Body of pancreas (tissue), 4 donors: ENCODE measurements around the gene SLMAP. TPM values are rescaled to one million over a fixed set of nuclear protein-coding genes. Genes with fewer than 3 reads are reported as not detected.

ENCODE experiments used
- ATAC-seq: fragments of 150-250 bp; one replicate; pipeline ENCODE4 v1.9.1; 2016
- DNase-seq, 4 donors: peaks; one replicate each; pipeline ENCODE4 v3.0.0-alpha.2; 2019
- H3K27ac ChIP-seq, 4 donors: fragments of 200-600 bp; sonication (generic); 1 replicate in 3 of 4; 2 replicates in 1 of 4; pipeline versions ENCODE4 v1.5.1 to v1.6.1; 2016 to 2019; ENCODE audit warnings: mild to moderate bottlenecking in 1 of 4, mixed read lengths in 1 of 4, moderate library complexity in 1 of 4
- H3K27me3 ChIP-seq, 2 donors: fragments of 200-600 bp; sonication (generic); one replicate each; pipeline ENCODE4 v1.6.0; 2016; ENCODE audit warnings: mild to moderate bottlenecking in 1 of 2
- H3K36me3 ChIP-seq, 2 donors: fragments of 200-600 bp; sonication (generic); replicated peaks in 1 of 2; 2 replicates each; pipeline ENCODE4 v1.5.1; 2016; ENCODE audit warnings: low read depth in 2 of 2; ENCODE audit not compliant: insufficient read depth in 1 of 2
- H3K4me1 ChIP-seq: fragments of 200-600 bp; sonication (generic); one replicate; pipeline ENCODE4 v1.6.0; 2016
- H3K4me3 ChIP-seq, 2 donors: fragments of 200-600 bp; sonication (generic); 1 replicate in 1 of 2; 2 replicates in 1 of 2; pipeline ENCODE4 v1.5.1; 2016 to 2019
- H3K9me3 ChIP-seq, 3 donors: fragments of 200-600 bp; sonication (generic); 1 replicate in 2 of 3; 2 replicates in 1 of 3; pipeline ENCODE4 v1.5.1; 2016
- CTCF ChIP-seq, 7 experiments: fragments of 450-650 bp in 4 of 7; fragments of 200-600 bp in 3 of 7; sonication (generic) in 3 of 7; IDR thresholded peaks; one replicate each; pipeline ENCODE4 v1.5.1; 2016 to 2019; ENCODE audit warnings: antibody characterized with exemption in 7 of 7
- POLR2A ChIP-seq, 3 donors: fragments of 450-650 bp; IDR thresholded peaks; one replicate each; pipeline ENCODE4 v1.6.1; 2016; ENCODE audit warnings: antibody characterized with exemption in 3 of 3, mild to moderate bottlenecking in 2 of 3
- WGBS, 2 donors: methylation state at CpG; one replicate each; pipeline ENCODE4 v1.1.5; 2017; 5-methylcytosine and 5-hydroxymethylcytosine counted together
- intact Hi-C: fragments of 100-400 bp; cut with DNase I; formaldehyde crosslinking; loops from one replicate; pipeline ENCODE4 v1.15.1; 2023
- total RNA-seq, 2 donors: library from RNA; depleted of rRNA; stranded (reverse); fragments of >200 nt; gene quantifications; one replicate each; pipeline ENCODE4 v1.1.0, GENCODE V29; 2016

SLMAP gene
- total RNA-seq, 2 donors from 2014 or later, result 36.6 TPM

- Histone ChIP-seq H3K36me3 (no peaks in the 10 kb centered on the region), H3K27me3 (no peaks in the 10 kb centered on the region), H3K4me1 (peaks cover 8% of the 10 kb centered on the region), H3K4me3 (no peak overlapping the region), H3K9me3 (no peaks in the 10 kb centered on the region), H3K27ac (no peak overlapping the region)
- DNase-seq (no peak), ATAC-seq (no peak)
- 76 to 80% methylated on average over 3 of the region's 3 CpGs for WGBS, 2 donors
- no peak for TF ChIP-seq CTCF (IDR thresholded peaks at IDR 0.05)
- no peak for TF ChIP-seq POLR2A (IDR thresholded peaks at IDR 0.05)
- intact Hi-C loops, result no loop called here
These were observed 92.1 kb downstream of the SLMAP start for GRCh38 chr3:57848177-57848738.

GRCh38 chr3:57851304-57851703, 95.2 kb downstream of the SLMAP start:
- no peak overlapping the region for H3K27ac ChIP-seq
- H3K9me3 ChIP-seq, result no peaks in the 10 kb centered on the region
- TF ChIP-seq CTCF (IDR thresholded peaks at IDR 0.05), result no peak
- no peak for TF ChIP-seq POLR2A (IDR thresholded peaks at IDR 0.05)
- DNase-seq, result no peak
- intact Hi-C loops, result no loop called here
- H3K36me3 ChIP-seq, result no peaks in the 10 kb centered on the region
- no peak overlapping the region for H3K4me3 ChIP-seq
- H3K4me1 ChIP-seq, result peaks cover 8% of the 10 kb centered on the region
- no peak for ATAC-seq
- H3K27me3 ChIP-seq, result no peaks in the 10 kb centered on the region
- 93 to 95% methylated on average over 6 of the region's 6 CpGs for WGBS, 2 donors

- no peaks in the 10 kb centered on the region for H3K9me3 ChIP-seq
- peaks cover 2% of the 10 kb centered on the region for H3K4me1 ChIP-seq
- ATAC-seq (no peak), DNase-seq (no peak)
- intact Hi-C loops, result no loop called here
- H3K27me3 ChIP-seq, result no peaks in the 10 kb centered on the region
- TF ChIP-seq CTCF (IDR thresholded peaks at IDR 0.05) (peak in 4 of 7 experiments; percentile 34 to 39 (median 35)), POLR2A (IDR thresholded peaks at IDR 0.05) (no peak)
- H3K36me3 ChIP-seq, result peaks cover 0 to 3% of the 10 kb centered on the region in 2 donors
- H3K4me3 ChIP-seq, result no peak overlapping the region
- 87 to 91% methylated on average over 1 of the region's 1 CpG for WGBS, 2 donors
- no peak overlapping the region for H3K27ac ChIP-seq
These were observed 96.8 kb downstream of the SLMAP start for GRCh38 chr3:57852896-57853295.

- H3K27me3 ChIP-seq, result no peaks in the 10 kb centered on the region
- H3K4me3 ChIP-seq, result no peak overlapping the region
- peaks cover 0 to 10% of the 10 kb centered on the region in 2 donors for H3K36me3 ChIP-seq
- no peak for TF ChIP-seq CTCF (IDR thresholded peaks at IDR 0.05)
- no peak for TF ChIP-seq POLR2A (IDR thresholded peaks at IDR 0.05)
- H3K4me1 ChIP-seq, result no peaks in the 10 kb centered on the region
- 89 to 100% methylated on average over 1 of the region's 1 CpG for WGBS, 2 donors
- ATAC-seq, result no peak
- H3K9me3 ChIP-seq, result no peaks in the 10 kb centered on the region
- intact Hi-C loops, result no loop called here
- no peak overlapping the region for H3K27ac ChIP-seq
- no peak for DNase-seq
These were observed 99.2 kb downstream of the SLMAP start for GRCh38 chr3:57855281-57855680.

- H3K9me3 ChIP-seq, result no peaks in the 10 kb centered on the region
- H3K4me1 ChIP-seq, result no peaks in the 10 kb centered on the region
- intact Hi-C loops, result no loop called here
- no peak overlapping the region for H3K4me3 ChIP-seq
- peaks cover 0 to 10% of the 10 kb centered on the region in 2 donors for H3K36me3 ChIP-seq
- TF ChIP-seq POLR2A (IDR thresholded peaks at IDR 0.05) (no peak), CTCF (IDR thresholded peaks at IDR 0.05) (no peak)
- H3K27ac ChIP-seq, result no peak overlapping the region
- no peaks in the 10 kb centered on the region for H3K27me3 ChIP-seq
- 91 to 94% methylated on average over 4 of the region's 4 CpGs for WGBS, 2 donors
- ATAC-seq, result no peak
- DNase-seq, result no peak
These were observed 99.8 kb downstream of the SLMAP start for GRCh38 chr3:57855943-57856342.
